Erythroblast (primary cell): ENCODE data around the gene SRPK3.

Experiments used
- GATA1 ChIP-seq: IDR thresholded peaks from 2 replicates; pipeline ENCODE4 v1.6.1; 2011; ENCODE audit warnings: low read depth, mild to moderate bottlenecking, control low read depth, low read length, moderate library complexity
- POLR2A ChIP-seq: IDR thresholded peaks from 2 replicates; pipeline ENCODE4 v1.6.1; 2011; ENCODE audit warnings: mild to moderate bottlenecking, low read length

- TF ChIP-seq POLR2A (peak; percentile 11), GATA1 (no peak)
Measured at GRCh38 chrX:153777261-153778090, 3.4 kb upstream of the SRPK3 start.
